Liver (tissue), 9 donors: ENCODE results near the gene KPNA2. TPM values are rescaled to one million over a fixed set of nuclear protein-coding genes. Genes with fewer than 3 reads are reported as not detected.

Experiments used
- DNase-seq: peaks from one replicate; pipeline ENCODE4 v3.0.0-alpha.2; 2017; ENCODE audit warnings: low spot score
- H3K27ac ChIP-seq, 2 donors: one replicate each; pipeline ENCODE4 v1.7.0; 2013; ENCODE audit warnings: inconsistent platforms in 2 of 2, low read length in 2 of 2, control low read depth in 1 of 2, low read depth in 1 of 2, mild to moderate bottlenecking in 1 of 2
- H3K27me3 ChIP-seq, 4 donors: one replicate each; pipeline versions ENCODE4 v1.6.1 to v1.7.0; 2013; ENCODE audit warnings: low read length in 3 of 4, inconsistent platforms in 1 of 4, mild to moderate bottlenecking in 1 of 4, moderate library complexity in 1 of 4; ENCODE audit not compliant: control insufficient read depth in 4 of 4, insufficient read depth in 4 of 4
- H3K36me3 ChIP-seq, 4 donors: one replicate each; pipeline versions ENCODE4 v1.6.1 to v1.7.0; 2013; ENCODE audit warnings: low read length in 3 of 4, mild to moderate bottlenecking in 3 of 4, low read depth in 1 of 4, moderate library complexity in 1 of 4; ENCODE audit not compliant: control insufficient read depth in 4 of 4, insufficient read depth in 3 of 4
- H3K4me1 ChIP-seq, 4 donors: one replicate each; pipeline versions ENCODE4 v1.6.1 to v1.7.0; 2013; ENCODE audit warnings: low read length in 3 of 4, mild to moderate bottlenecking in 3 of 4, moderate library complexity in 1 of 4; ENCODE audit not compliant: control insufficient read depth in 4 of 4, insufficient read depth in 4 of 4
- H3K4me3 ChIP-seq, 3 donors: one replicate each; pipeline versions ENCODE4 v1.6.1 to v1.7.0; 2013; ENCODE audit warnings: low read length in 3 of 3, control low read depth in 1 of 3, low read depth in 1 of 3, mild to moderate bottlenecking in 1 of 3
- H3K9ac ChIP-seq, 2 donors: one replicate each; pipeline ENCODE4 v1.7.0; 2013; ENCODE audit warnings: low read length in 2 of 2, mild to moderate bottlenecking in 2 of 2, moderate library complexity in 2 of 2, control low read depth in 1 of 2, low read depth in 1 of 2
- H3K9me3 ChIP-seq, 4 donors: one replicate each; pipeline versions ENCODE4 v1.6.1 to v1.7.0; 2013; ENCODE audit warnings: low read length in 3 of 4; ENCODE audit not compliant: control insufficient read depth in 4 of 4
- EGR1 ChIP-seq, 2 donors: IDR thresholded peaks; 2 replicates each; pipeline ENCODE4 v1.6.1; 2016 to 2018; ENCODE audit warnings: antibody characterized with exemption in 2 of 2, low read depth in 2 of 2
- FOXA1 ChIP-seq: IDR thresholded peaks from 2 replicates; pipeline ENCODE4 v1.6.1; 2016; ENCODE audit warnings: antibody characterized with exemption
- FOXA2 ChIP-seq: IDR thresholded peaks from 2 replicates; pipeline ENCODE4 v1.6.1; 2016; ENCODE audit warnings: antibody characterized with exemption
- GABPA ChIP-seq, 2 donors: IDR thresholded peaks in 1 of 2; conservative IDR thresholded peaks in 1 of 2; 2 replicates each; pipeline ENCODE4 v1.6.1; 2016; ENCODE audit warnings: antibody characterized with exemption in 2 of 2, mild to moderate bottlenecking in 1 of 2, moderate library complexity in 1 of 2
- HNF4A ChIP-seq, 2 donors: conservative IDR thresholded peaks; 2 replicates each; pipeline ENCODE4 v1.6.1; 2016; ENCODE audit warnings: antibody characterized with exemption in 2 of 2, mild to moderate bottlenecking in 2 of 2
- HNF4G ChIP-seq: IDR thresholded peaks from 2 replicates; pipeline ENCODE4 v1.6.1; 2016; ENCODE audit warnings: antibody characterized with exemption
- JUND ChIP-seq, 2 donors: IDR thresholded peaks; 2 replicates each; pipeline ENCODE4 v1.6.1; 2016; ENCODE audit warnings: antibody characterized with exemption in 2 of 2
- NR2F2 ChIP-seq: IDR thresholded peaks from 2 replicates; pipeline ENCODE4 v1.6.1; 2016; ENCODE audit warnings: antibody characterized with exemption
- RAD21 ChIP-seq, 2 donors: IDR thresholded peaks; 2 replicates each; pipeline ENCODE4 v1.6.1; 2016; ENCODE audit warnings: antibody characterized with exemption in 2 of 2, mild to moderate bottlenecking in 2 of 2
- RXRA ChIP-seq, 2 donors: IDR thresholded peaks; 2 replicates each; pipeline ENCODE4 v1.6.1; 2017 to 2018; ENCODE audit warnings: antibody characterized with exemption in 2 of 2, mild to moderate bottlenecking in 1 of 2
- SP1 ChIP-seq: IDR thresholded peaks from 2 replicates; pipeline ENCODE4 v1.6.1; 2018; ENCODE audit warnings: antibody characterized with exemption, mild to moderate bottlenecking
- TAF1 ChIP-seq: conservative IDR thresholded peaks from 2 replicates; pipeline ENCODE4 v1.6.1; 2016; ENCODE audit warnings: antibody characterized with exemption, mild to moderate bottlenecking
- YY1 ChIP-seq: IDR thresholded peaks from 2 replicates; pipeline ENCODE4 v1.6.1; 2016; ENCODE audit warnings: antibody characterized with exemption, mild to moderate bottlenecking
- WGBS: extraction: QIAGEN DNeasy Blood & Tissue Kit; methylation state at CpG from one replicate; pipeline ENCODE4 v1.1.7; 2013; 5-methylcytosine and 5-hydroxymethylcytosine counted together
- polyA plus RNA-seq, 2 donors: library from polyadenylated mRNA; stranded (reverse) in 1 of 2; unstranded in 1 of 2; fragments of 200-250 nt in 1 of 2; fragments of >200 nt in 1 of 2; fragmentation: Nextera tagmentation in 1 of 2; extraction: Ambion mirVana in 1 of 2; gene quantifications; one replicate each; pipeline versions ENCODE4 v1.2.1 to v1.2.3, GENCODE V29; 2013 to 2015
- total RNA-seq, 2 donors: library from RNA; depleted of rRNA; stranded (reverse); fragments of >200 nt; gene quantifications; one replicate each; pipeline ENCODE4 v1.2.3, GENCODE V29; 2014
- TF ChIP-seq, protein P1 (sequence below): IDR thresholded peaks from 2 replicates; pipeline ENCODE4 v1.6.1; 2016; ENCODE audit warnings: antibody characterized with exemption, mild to moderate bottlenecking
- TF ChIP-seq, protein P2 (sequence below): IDR thresholded peaks from 2 replicates; pipeline ENCODE4 v1.6.1; 2016; ENCODE audit warnings: antibody characterized with exemption
- TF ChIP-seq, protein P3 (sequence below): IDR thresholded peaks from 2 replicates; pipeline ENCODE4 v1.6.1; 2016; ENCODE audit warnings: antibody characterized with exemption
- TF ChIP-seq, protein P4 (sequence below): fragments of 150-350 bp; IDR thresholded peaks from 2 replicates; pipeline ENCODE4 v1.5.1; 2017; ENCODE audit warnings: improper control_type of control experiment, low read depth, low read length; ENCODE audit not compliant: missing input control
- TF ChIP-seq, protein P5 (sequence below): IDR thresholded peaks from 2 replicates; pipeline ENCODE4 v1.6.1; 2016; ENCODE audit warnings: antibody characterized with exemption
- donor health status: healthy.
- donor health status: healthy.
- donor health status: healthy.
- donor health status: healthy.
- donor health status: healthy.

The KPNA2 gene
- total and polyA plus RNA-seq, 4 donors, result 10.5 to 61.1 (median 17.8) TPM

DNA sequence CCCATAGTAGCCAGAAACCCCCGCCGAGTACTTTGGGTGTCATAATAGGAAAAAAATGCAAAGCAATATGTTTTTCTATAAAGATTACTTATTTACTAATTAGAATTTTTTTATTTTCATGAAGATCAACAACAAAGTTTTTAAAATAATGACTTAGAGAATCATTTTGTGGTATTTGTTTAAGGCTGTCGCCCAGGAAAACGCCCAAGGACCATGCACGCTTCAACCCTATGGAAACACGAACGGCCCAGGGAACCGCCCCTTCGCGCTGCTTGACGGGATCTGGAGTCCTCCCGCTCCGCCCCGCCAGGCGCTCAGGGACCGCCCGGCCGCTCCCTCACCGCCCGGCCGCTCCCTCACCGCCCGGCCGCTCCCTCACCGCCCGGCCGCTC, 408 bp upstream of the KPNA2 start:
- DNase-seq, result peak; percentile 90
- H3K4me1 ChIP-seq, result peaks cover under 1 to 13% (median 4%) of the 10 kb centered on the region in 4 donors
- peaks cover 0 to 9% (median 0%) of the 10 kb centered on the region in 4 donors for H3K36me3 ChIP-seq
- WGBS, result 3% methylated on average over 24 of the region's 27 CpGs
- no peaks in the 10 kb centered on the region for H3K27me3 ChIP-seq
- no peaks in the 10 kb centered on the region for H3K9me3 ChIP-seq
- H3K9ac ChIP-seq, result no peak overlapping the region
- H3K27ac ChIP-seq, result no peak overlapping the region
- no peak for TF ChIP-seq RAD21 (IDR thresholded peaks at IDR 0.05)
- TF ChIP-seq GABPA (IDR thresholded peaks at IDR 0.05 in 1 of 2, conservative IDR thresholded peaks at IDR 0.05 in 1 of 2), result no peak
- peak; percentile 56 for TF ChIP-seq YY1
- no peak for TF ChIP-seq TAF1
- TF ChIP-seq, protein P1, sequence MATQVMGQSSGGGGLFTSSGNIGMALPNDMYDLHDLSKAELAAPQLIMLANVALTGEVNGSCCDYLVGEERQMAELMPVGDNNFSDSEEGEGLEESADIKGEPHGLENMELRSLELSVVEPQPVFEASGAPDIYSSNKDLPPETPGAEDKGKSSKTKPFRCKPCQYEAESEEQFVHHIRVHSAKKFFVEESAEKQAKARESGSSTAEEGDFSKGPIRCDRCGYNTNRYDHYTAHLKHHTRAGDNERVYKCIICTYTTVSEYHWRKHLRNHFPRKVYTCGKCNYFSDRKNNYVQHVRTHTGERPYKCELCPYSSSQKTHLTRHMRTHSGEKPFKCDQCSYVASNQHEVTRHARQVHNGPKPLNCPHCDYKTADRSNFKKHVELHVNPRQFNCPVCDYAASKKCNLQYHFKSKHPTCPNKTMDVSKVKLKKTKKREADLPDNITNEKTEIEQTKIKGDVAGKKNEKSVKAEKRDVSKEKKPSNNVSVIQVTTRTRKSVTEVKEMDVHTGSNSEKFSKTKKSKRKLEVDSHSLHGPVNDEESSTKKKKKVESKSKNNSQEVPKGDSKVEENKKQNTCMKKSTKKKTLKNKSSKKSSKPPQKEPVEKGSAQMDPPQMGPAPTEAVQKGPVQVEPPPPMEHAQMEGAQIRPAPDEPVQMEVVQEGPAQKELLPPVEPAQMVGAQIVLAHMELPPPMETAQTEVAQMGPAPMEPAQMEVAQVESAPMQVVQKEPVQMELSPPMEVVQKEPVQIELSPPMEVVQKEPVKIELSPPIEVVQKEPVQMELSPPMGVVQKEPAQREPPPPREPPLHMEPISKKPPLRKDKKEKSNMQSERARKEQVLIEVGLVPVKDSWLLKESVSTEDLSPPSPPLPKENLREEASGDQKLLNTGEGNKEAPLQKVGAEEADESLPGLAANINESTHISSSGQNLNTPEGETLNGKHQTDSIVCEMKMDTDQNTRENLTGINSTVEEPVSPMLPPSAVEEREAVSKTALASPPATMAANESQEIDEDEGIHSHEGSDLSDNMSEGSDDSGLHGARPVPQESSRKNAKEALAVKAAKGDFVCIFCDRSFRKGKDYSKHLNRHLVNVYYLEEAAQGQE, result no peak
- no peak for TF ChIP-seq HNF4G
- TF ChIP-seq HNF4A (conservative IDR thresholded peaks at IDR 0.05), result peak in 1 of 2 donors; percentile 4
- no peak for TF ChIP-seq EGR1 (IDR thresholded peaks at IDR 0.05; ENCODE audit: low read depth in 2 of 2)
- no peak for TF ChIP-seq FOXA1
- TF ChIP-seq, protein P2, sequence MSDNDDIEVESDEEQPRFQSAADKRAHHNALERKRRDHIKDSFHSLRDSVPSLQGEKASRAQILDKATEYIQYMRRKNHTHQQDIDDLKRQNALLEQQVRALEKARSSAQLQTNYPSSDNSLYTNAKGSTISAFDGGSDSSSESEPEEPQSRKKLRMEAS, result no peak
- TF ChIP-seq, protein P3, sequence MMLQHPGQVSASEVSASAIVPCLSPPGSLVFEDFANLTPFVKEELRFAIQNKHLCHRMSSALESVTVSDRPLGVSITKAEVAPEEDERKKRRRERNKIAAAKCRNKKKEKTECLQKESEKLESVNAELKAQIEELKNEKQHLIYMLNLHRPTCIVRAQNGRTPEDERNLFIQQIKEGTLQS, result no peak
- TF ChIP-seq JUND (IDR thresholded peaks at IDR 0.05), result no peak
- peak in 1 of 2 donors; percentile 25 for TF ChIP-seq RXRA (IDR thresholded peaks at IDR 0.05)
- TF ChIP-seq, protein P4, sequence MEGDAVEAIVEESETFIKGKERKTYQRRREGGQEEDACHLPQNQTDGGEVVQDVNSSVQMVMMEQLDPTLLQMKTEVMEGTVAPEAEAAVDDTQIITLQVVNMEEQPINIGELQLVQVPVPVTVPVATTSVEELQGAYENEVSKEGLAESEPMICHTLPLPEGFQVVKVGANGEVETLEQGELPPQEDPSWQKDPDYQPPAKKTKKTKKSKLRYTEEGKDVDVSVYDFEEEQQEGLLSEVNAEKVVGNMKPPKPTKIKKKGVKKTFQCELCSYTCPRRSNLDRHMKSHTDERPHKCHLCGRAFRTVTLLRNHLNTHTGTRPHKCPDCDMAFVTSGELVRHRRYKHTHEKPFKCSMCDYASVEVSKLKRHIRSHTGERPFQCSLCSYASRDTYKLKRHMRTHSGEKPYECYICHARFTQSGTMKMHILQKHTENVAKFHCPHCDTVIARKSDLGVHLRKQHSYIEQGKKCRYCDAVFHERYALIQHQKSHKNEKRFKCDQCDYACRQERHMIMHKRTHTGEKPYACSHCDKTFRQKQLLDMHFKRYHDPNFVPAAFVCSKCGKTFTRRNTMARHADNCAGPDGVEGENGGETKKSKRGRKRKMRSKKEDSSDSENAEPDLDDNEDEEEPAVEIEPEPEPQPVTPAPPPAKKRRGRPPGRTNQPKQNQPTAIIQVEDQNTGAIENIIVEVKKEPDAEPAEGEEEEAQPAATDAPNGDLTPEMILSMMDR, result peak; percentile 16
- no peak for TF ChIP-seq FOXA2
- TF ChIP-seq SP1, result no peak
- no peak for TF ChIP-seq NR2F2
- H3K4me3 ChIP-seq, result peak overlapping the region in 2 of 3 donors; percentile 25 to 45

DNA sequence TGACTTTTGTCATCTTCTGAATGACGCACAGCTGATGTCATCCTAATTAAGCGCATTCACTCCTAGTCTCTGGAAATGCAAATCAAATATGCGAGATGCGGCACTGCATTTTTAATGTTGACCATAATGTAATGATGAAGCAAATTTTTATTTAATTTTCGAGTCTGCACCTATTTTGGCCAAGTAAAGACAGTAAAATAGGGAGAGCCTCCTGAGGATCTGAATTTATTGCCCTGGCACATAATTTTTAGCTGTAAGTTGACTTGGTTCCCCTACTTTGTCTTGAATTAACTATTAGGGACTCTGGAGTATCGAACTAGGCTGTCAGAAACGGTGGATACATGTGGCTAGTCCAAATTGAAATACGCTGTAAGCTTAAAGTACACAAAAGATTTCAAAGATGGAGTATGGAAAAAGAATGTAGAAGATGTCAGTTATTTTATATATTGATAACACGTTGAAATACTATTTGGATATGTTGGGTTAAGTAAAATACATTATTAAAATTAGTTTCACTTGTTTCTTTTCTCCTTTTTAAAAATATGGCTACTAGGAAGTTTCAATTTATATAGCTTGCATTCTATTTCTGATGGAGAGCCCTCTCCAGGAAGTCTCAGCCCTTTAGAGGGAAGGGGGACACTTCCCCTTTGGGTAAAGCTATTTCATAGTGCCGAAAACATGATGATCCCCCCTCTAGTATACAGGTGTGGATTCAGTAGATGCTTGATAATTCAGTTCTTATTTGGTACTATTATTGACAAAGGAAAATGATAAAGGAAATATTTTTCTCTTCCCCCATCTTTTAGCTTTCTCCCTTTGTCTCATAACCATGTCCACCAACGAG, 991 bp downstream of the KPNA2 start:
- Histone ChIP-seq H3K36me3 (peaks cover 3 to 17% (median 3%) of the 10 kb centered on the region in 4 donors), H3K27me3 (no peaks in the 10 kb centered on the region), H3K9ac (peak overlapping the region; percentile 74 to 76), H3K4me3 (peak overlapping the region; percentile 87 to 98 (median 97)), H3K9me3 (no peaks in the 10 kb centered on the region), H3K4me1 (peaks cover 0 to 10% (median 4%) of the 10 kb centered on the region in 4 donors), H3K27ac (peak overlapping the region; percentile 80 to 90)
- TF ChIP-seq FOXA1 (no peak), RXRA (IDR thresholded peaks at IDR 0.05) (no peak)
- TF ChIP-seq, protein P5, sequence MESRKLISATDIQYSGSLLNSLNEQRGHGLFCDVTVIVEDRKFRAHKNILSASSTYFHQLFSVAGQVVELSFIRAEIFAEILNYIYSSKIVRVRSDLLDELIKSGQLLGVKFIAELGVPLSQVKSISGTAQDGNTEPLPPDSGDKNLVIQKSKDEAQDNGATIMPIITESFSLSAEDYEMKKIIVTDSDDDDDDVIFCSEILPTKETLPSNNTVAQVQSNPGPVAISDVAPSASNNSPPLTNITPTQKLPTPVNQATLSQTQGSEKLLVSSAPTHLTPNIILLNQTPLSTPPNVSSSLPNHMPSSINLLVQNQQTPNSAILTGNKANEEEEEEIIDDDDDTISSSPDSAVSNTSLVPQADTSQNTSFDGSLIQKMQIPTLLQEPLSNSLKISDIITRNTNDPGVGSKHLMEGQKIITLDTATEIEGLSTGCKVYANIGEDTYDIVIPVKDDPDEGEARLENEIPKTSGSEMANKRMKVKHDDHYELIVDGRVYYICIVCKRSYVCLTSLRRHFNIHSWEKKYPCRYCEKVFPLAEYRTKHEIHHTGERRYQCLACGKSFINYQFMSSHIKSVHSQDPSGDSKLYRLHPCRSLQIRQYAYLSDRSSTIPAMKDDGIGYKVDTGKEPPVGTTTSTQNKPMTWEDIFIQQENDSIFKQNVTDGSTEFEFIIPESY, result no peak
- no peak for DNase-seq
- 28% methylated on average over 11 of the region's 11 CpGs for WGBS
